ENCODE measurements around the gene PGAM2. TPM values are rescaled to one million over a fixed set of nuclear protein-coding genes. Genes with fewer than 3 reads are reported as not detected.

Gene PGAM2
- total RNA-seq, 1 donor from 2014 or later: 13.3 TPM

- no peak overlapping the region for H3K27ac Mint-ChIP-seq (ENCODE audit: unreplicated experiment)
- DNase-seq: no peak
- H3K36me3 Mint-ChIP-seq (ENCODE audit: unreplicated experiment): peaks cover 7% of the 10 kb centered on the region
- no peak overlapping the region for H3K4me3 Mint-ChIP-seq (ENCODE audit: unreplicated experiment)
- no peak for TF ChIP-seq CTCF (IDR thresholded peaks at IDR 0.05; ENCODE audit: partially characterized antibody, unreplicated experiment)
- peaks cover 20% of the 10 kb centered on the region for H3K4me1 Mint-ChIP-seq (ENCODE audit: low read depth, unreplicated experiment)
- H3K9me3 Mint-ChIP-seq (ENCODE audit: unreplicated experiment): peaks cover 3% of the 10 kb centered on the region
- peaks cover 5% of the 10 kb centered on the region for H3K27me3 Mint-ChIP-seq (ENCODE audit: unreplicated experiment)
Observed at GRCh38 chr7:44050121-44050914, 15.0 kb downstream of the PGAM2 start.

- no peak for DNase-seq
- no peak for TF ChIP-seq CTCF (IDR thresholded peaks at IDR 0.05; ENCODE audit: partially characterized antibody, unreplicated experiment)
- Mint-ChIP-seq H3K9me3 (ENCODE audit: unreplicated experiment) (peaks cover 8% of the 10 kb centered on the region), H3K27ac (ENCODE audit: unreplicated experiment) (no peak overlapping the region), H3K27me3 (ENCODE audit: unreplicated experiment) (peaks cover 10% of the 10 kb centered on the region), H3K4me3 (ENCODE audit: unreplicated experiment) (peak overlapping the region; percentile 37), H3K36me3 (ENCODE audit: unreplicated experiment) (peaks cover 7% of the 10 kb centered on the region), H3K4me1 (ENCODE audit: low read depth, unreplicated experiment) (peaks cover 26% of the 10 kb centered on the region)
Observed at GRCh38 chr7:44048031-44048795, 17.2 kb downstream of the PGAM2 start.

- DNase-seq: no peak
- Mint-ChIP-seq H3K4me3 (ENCODE audit: unreplicated experiment) (peak overlapping the region; percentile 80), H3K9me3 (ENCODE audit: unreplicated experiment) (peaks cover 9% of the 10 kb centered on the region), H3K27ac (ENCODE audit: unreplicated experiment) (peak overlapping the region; percentile 22), H3K27me3 (ENCODE audit: unreplicated experiment) (peaks cover 10% of the 10 kb centered on the region), H3K36me3 (ENCODE audit: unreplicated experiment) (peaks cover 7% of the 10 kb centered on the region), H3K4me1 (ENCODE audit: low read depth, unreplicated experiment) (peaks cover 26% of the 10 kb centered on the region)
- TF ChIP-seq CTCF (IDR thresholded peaks at IDR 0.05; ENCODE audit: partially characterized antibody, unreplicated experiment): no peak
Observed at GRCh38 chr7:44046321-44047061, 18.9 kb downstream of the PGAM2 start.

- Mint-ChIP-seq H3K36me3 (ENCODE audit: unreplicated experiment) (peaks cover 7% of the 10 kb centered on the region), H3K27me3 (ENCODE audit: unreplicated experiment) (peaks cover 8% of the 10 kb centered on the region), H3K9me3 (ENCODE audit: unreplicated experiment) (peaks cover 12% of the 10 kb centered on the region), H3K4me1 (ENCODE audit: low read depth, unreplicated experiment) (peaks cover 26% of the 10 kb centered on the region), H3K27ac (ENCODE audit: unreplicated experiment) (peak overlapping the region; percentile 22), H3K4me3 (ENCODE audit: unreplicated experiment) (peak overlapping the region; percentile 80)
- no peak for TF ChIP-seq CTCF (IDR thresholded peaks at IDR 0.05; ENCODE audit: partially characterized antibody, unreplicated experiment)
- DNase-seq: no peak
Observed at GRCh38 chr7:44045226-44046014, 19.9 kb downstream of the PGAM2 start.

Measured in glutamatergic neuron (in vitro differentiated cells).